ENCODE results near the gene RTN4RL1. TPM values are rescaled to one million over a fixed set of nuclear protein-coding genes. Genes with fewer than 3 reads are reported as not detected.

RTN4RL1 gene
- total and polyA plus RNA-seq, 2 of the 4 experiments (the other 2 are of a cell fraction): under 0.01 to 0.03 TPM

DNA sequence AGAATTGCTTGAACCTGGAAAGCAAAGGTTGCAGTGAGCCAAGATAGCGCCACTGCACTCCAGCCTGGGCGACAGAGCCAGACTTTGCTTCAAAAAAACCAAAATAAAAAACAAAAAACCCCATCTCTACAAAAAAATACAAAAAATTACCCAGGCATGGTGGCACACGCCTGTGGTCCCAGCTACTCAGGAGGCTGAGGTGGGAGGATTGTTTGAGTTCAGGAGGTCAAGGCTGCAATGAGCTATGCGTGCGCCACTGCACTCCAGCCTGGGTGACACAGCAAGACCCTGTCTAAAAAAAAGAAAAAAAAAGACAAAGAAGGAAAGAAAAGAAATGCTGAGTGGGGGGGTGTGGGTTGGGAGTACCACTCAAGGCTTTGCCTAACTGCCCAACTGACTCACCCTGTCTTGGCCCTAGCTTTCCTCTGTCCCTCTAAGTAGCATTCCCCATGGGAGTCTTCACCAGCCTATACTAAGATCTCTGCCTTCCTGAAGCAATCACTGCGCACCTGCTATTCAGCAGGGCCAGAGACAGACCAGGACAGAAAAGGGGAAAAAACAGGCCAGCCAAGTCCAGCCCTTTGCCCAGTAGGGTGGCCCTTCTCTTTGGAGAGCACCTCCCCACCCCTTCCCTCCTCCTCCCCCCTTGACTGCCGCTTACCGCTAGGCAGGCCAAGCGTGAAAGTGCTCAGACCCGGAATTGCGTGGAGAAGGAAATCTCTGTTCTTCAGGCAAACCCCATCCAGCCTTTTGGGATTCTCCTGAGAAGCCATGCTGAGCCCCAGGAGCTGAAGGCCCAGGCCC lies 45.8 kb downstream of the RTN4RL1 start:
- Histone ChIP-seq H2BK120ac (ENCODE audit: low read depth, low read length) (no peak overlapping the region), H4K8ac (ENCODE audit: low read depth in 2 of 2, low read length in 2 of 2) (no peak overlapping the region), H4K91ac (ENCODE audit: insufficient read depth, low read depth, low read length) (no peak overlapping the region), H3K56ac (ENCODE audit: extremely low read depth, insufficient read depth, low read length) (no peak overlapping the region), H3K27ac (ENCODE audit: insufficient read depth, low read length) (no peak overlapping the region), H3K9ac (ENCODE audit: low read depth, low read length) (no peak overlapping the region), H3K27me3 (ENCODE audit: control insufficient read depth, insufficient read depth, low read length) (peaks cover 54% of the 10 kb centered on the region), H2AK9ac (replicated peaks; ENCODE audit: low read depth, low read length, poor library complexity) (no peak overlapping the region), H3K79me1 (ENCODE audit: low read depth in 1 of 2, low read length in 2 of 2) (no peaks in the 10 kb centered on the region), H3K14ac (replicated peaks; ENCODE audit: low read depth, low read length) (no peak overlapping the region), H4K20me1 (ENCODE audit: insufficient read depth, low read length) (no peaks in the 10 kb centered on the region), H2BK20ac (ENCODE audit: low read depth, low read length) (no peak overlapping the region), H2AFZ (replicated peaks; ENCODE audit: low read length, poor library complexity) (no peak overlapping the region), H3K4ac (ENCODE audit: low read depth, low read length) (no peak overlapping the region), H2BK15ac (ENCODE audit: low read depth, low read length) (no peak overlapping the region), H3K36me3 (ENCODE audit: control insufficient read depth, insufficient read depth, low read length) (no peaks in the 10 kb centered on the region), H3K23ac (ENCODE audit: low read depth, low read length) (no peak overlapping the region), H3K4me1 (ENCODE audit: control insufficient read depth, insufficient read depth, low read length) (no peaks in the 10 kb centered on the region), H3K4me2 (ENCODE audit: low read depth, low read length) (no peak overlapping the region), H4K5ac (ENCODE audit: low read depth, low read length) (no peak overlapping the region), H3K9me3 (ENCODE audit: control insufficient read depth, insufficient read depth, low read length) (no peaks in the 10 kb centered on the region), H3K9me1 (ENCODE audit: insufficient read depth, low read length) (no peaks in the 10 kb centered on the region), H3K18ac (ENCODE audit: low read depth, low read length) (no peak overlapping the region), H2AK5ac (ENCODE audit: low read depth, low read length) (no peak overlapping the region), H3K4me3 (ENCODE audit: insufficient read depth, low read depth, low read length) (no peak overlapping the region), H2BK5ac (ENCODE audit: low read depth, low read length, poor library complexity, severe bottlenecking) (no peak overlapping the region)
- 73% methylated on average over 3 of the region's 11 CpGs; no CpG with 5 or more reads in 1 of the 2 experiments for WGBS, 2 experiments (ENCODE audit: extremely low coverage in 2 of 2, insufficient read length in 1 of 2)
- no peak for ATAC-seq (ENCODE audit: low read depth)
- ChIA-PET CTCF (interaction anchor here (0.8 kb wide), 1 partner anchor 10 kb away, joined by 3 read pairs; no protein-coding TSS in a partner anchor), POLR2A (ENCODE audit: unreplicated experiment) (no interaction called here)
- BruUV-seq (replicated peaks): no TSS peak
- dilution Hi-C loops (cut with HindIII; ENCODE audit: low sequenced_read_pairs, unreplicated experiment) (no loop called here), intact Hi-C loops (cut with micrococcal nuclease) (no loop called here), in situ Hi-C loops (cut with MboI; ENCODE audit: low sequenced_read_pairs) (no loop called here)
- DNase-seq: no peak
- no peak for TF ChIP-seq MAFK (IDR thresholded peaks at IDR 0.05; ENCODE audit: low read depth, low read length)
